Stimulated activated CD8-positive, alpha-beta memory T cell treated with anti-CD3 and anti-CD28 coated beads, Interleukin-4, amount 100 ng/mL, for 48 hours (primary cell): ENCODE measurements around the gene ZNF507.
"Not testable (repeated sequence)": the region's sequence is repeated elsewhere in the genome, so short reads cannot be mapped to it uniquely, and the experiment has no call there.

Experiments
- DNase-seq: peaks from one replicate; pipeline ENCODE4 v3.0.0-alpha.2; 2020

Gene ZNF507

DNA sequence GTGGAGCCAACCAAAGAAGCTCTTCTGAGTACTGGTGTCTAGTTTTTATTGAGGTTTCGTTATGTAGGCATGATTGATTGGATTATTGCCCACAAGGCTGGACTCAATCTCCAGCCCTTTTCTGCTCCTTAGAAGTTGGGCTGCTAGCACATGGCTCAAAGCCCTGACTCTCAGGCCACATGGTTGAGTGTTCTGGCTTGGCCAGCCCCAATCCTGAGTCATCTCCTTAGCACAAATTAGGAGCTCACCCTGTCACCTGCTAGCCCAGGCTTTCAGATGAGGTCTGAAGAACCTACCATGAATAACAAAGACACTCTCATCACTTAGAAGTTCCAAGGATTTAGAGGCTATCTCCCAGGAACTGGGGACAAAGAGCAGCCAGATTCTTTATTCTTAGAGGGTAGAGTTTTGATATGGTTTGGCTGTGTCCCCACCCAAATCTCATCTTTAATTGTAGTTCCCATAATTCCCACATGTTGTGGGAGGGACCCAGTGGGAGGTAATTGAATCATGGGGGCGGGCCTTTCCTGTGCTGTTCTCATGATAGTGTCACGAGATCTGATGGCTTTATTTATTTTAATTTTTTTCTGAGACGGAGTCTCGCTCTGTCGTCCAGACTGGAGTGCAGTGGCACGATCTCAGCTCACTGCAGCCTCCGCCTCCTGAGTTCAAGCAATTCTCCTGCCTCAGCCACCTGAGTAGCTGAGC, 71.5 kb downstream of the ZNF507 start:
- no peak for DNase-seq

GRCh38 chr19:32418155-32418554, 72.7 kb downstream of the ZNF507 start:
- DNase-seq, result no peak

DNA sequence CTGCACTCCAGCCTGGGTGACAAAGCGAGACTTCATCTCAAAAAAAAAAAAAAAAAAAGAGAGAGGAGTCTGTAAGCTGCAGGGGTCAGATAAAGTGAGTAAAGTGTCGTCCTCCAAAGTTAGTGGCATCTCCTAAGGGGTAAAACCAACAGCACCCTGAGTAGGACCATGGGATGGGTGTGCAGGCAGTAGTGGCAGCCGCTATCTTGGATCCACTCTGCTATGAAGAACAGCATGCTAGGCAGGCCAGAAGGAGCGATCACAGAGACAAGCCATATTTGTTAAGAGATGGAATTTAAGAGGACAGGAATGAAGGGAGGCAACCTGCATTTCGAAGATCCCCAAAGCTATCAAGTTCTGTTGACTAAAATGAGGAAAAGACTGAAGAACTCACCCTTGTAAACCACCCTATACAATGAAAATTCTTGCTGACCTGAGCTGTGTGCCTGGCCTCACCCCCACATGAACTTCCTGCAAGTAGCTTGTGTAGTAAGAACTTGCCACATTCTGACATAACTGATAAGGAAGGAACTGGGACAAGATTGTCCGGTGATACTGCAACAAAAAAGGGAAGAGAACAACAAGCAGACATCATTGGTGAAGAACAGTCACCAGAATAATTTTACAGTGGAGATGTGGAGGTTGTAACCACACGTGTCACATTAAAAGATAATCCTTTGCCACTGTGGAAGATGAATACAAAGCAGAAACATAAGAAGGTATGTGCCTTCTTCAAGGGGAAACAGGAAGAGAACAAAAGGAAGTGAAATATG, 76.4 kb downstream of the ZNF507 start:
- no peak for DNase-seq

- DNase-seq, result no peak
These were observed 77.0 kb downstream of the ZNF507 start for GRCh38 chr19:32422435-32422834.

- DNase-seq, result not testable (repeated sequence)
These were observed 78.5 kb downstream of the ZNF507 start for GRCh38 chr19:32423944-32424343.

DNA sequence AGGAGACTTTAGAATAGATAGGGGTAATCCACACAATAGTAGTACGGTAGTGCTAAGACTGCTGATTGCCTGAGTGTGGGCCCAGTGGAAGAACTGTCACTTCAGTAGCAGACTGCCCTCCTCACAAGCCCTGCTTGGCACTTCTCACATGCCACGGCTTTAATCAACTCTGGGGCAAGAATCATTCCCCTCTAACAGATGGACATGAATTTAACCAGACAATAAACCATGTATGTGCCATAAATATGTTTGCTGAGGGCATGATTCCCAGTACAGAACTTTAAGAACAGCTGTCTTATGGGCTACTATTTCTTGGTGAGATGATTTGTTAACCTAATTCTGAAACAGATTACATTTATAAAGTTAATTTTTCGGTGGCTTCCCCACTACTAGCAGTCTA, 82.1 kb downstream of the ZNF507 start:
- no peak for DNase-seq

DNA sequence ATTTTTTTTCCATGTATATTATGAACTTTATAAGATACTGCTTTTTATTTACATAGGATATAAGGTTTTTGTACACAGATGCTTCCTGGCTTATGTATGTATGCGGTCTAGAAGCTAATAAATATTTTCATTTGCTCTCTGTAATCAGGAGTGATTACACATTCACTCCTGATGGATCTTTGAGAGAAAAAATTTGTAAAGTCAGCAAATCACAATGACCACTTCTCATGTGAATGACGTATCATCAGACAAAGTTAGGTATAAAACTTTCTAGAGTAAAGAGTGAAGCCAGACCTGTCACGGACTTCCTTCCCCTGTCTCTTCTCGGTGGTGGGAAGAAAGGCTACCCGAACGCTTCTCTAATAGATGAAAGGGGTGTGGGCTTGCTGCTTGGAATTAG, 91.3 kb downstream of the ZNF507 start:
- DNase-seq, result no peak

GRCh38 chr19:32437096-32437495, 91.7 kb downstream of the ZNF507 start:
- DNase-seq, result no peak
